ENCODE results near the gene CMTM8. TPM values are rescaled to one million over a fixed set of nuclear protein-coding genes. Genes with fewer than 3 reads are reported as not detected.

Gene CMTM8
- total RNA-seq, 1 experiment from 2014 or later: 9.0 TPM

DNA sequence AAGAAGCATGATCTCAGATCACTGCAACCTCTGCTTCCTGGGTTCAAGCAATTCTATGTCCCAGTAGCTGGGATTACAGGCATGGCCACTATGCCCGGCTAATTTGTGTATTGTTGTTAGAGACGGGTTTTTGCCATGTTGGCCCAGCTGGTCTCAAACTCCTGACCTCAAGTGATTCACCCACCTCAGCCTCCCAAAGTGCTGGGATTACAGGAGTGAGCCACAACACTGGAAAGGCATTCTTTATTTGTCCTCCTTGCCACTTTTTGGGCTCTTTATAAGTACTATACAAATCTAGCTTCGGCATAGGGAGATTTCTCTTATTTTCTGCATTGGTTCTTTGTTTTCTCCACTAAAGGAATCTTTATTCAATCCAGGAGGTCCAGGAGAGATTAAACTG is 18.6 kb downstream of the CMTM8 start:
- POLR2A ChIA-PET: no interaction called here
- Mint-ChIP-seq H3K4me3 (no peak overlapping the region), H3K36me3 (peaks cover 18% of the 10 kb centered on the region), H3K4me1 (no peaks in the 10 kb centered on the region), H3K27me3 (ENCODE audit: low read depth) (no peaks in the 10 kb centered on the region), H3K27ac (no peak overlapping the region), H3K9me3 (peaks cover 30% of the 10 kb centered on the region)
- no peak for DNase-seq (ENCODE audit: low spot score)
- no peak for ATAC-seq
- TF ChIP-seq, protein P1, sequence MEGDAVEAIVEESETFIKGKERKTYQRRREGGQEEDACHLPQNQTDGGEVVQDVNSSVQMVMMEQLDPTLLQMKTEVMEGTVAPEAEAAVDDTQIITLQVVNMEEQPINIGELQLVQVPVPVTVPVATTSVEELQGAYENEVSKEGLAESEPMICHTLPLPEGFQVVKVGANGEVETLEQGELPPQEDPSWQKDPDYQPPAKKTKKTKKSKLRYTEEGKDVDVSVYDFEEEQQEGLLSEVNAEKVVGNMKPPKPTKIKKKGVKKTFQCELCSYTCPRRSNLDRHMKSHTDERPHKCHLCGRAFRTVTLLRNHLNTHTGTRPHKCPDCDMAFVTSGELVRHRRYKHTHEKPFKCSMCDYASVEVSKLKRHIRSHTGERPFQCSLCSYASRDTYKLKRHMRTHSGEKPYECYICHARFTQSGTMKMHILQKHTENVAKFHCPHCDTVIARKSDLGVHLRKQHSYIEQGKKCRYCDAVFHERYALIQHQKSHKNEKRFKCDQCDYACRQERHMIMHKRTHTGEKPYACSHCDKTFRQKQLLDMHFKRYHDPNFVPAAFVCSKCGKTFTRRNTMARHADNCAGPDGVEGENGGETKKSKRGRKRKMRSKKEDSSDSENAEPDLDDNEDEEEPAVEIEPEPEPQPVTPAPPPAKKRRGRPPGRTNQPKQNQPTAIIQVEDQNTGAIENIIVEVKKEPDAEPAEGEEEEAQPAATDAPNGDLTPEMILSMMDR (IDR thresholded peaks at IDR 0.05): no peak
- TF ChIP-seq, protein P2, sequence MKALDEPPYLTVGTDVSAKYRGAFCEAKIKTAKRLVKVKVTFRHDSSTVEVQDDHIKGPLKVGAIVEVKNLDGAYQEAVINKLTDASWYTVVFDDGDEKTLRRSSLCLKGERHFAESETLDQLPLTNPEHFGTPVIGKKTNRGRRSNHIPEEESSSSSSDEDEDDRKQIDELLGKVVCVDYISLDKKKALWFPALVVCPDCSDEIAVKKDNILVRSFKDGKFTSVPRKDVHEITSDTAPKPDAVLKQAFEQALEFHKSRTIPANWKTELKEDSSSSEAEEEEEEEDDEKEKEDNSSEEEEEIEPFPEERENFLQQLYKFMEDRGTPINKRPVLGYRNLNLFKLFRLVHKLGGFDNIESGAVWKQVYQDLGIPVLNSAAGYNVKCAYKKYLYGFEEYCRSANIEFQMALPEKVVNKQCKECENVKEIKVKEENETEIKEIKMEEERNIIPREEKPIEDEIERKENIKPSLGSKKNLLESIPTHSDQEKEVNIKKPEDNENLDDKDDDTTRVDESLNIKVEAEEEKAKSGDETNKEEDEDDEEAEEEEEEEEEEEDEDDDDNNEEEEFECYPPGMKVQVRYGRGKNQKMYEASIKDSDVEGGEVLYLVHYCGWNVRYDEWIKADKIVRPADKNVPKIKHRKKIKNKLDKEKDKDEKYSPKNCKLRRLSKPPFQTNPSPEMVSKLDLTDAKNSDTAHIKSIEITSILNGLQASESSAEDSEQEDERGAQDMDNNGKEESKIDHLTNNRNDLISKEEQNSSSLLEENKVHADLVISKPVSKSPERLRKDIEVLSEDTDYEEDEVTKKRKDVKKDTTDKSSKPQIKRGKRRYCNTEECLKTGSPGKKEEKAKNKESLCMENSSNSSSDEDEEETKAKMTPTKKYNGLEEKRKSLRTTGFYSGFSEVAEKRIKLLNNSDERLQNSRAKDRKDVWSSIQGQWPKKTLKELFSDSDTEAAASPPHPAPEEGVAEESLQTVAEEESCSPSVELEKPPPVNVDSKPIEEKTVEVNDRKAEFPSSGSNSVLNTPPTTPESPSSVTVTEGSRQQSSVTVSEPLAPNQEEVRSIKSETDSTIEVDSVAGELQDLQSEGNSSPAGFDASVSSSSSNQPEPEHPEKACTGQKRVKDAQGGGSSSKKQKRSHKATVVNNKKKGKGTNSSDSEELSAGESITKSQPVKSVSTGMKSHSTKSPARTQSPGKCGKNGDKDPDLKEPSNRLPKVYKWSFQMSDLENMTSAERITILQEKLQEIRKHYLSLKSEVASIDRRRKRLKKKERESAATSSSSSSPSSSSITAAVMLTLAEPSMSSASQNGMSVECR (CRISPR knock-in tag; IDR thresholded peaks at IDR 0.05; ENCODE audit: borderline replicate concordance): no peak
- CTCF ChIA-PET: interaction anchor here (1.6 kb wide), 1 partner anchor 17 kb away, joined by 7 read pairs; no protein-coding TSS in a partner anchor

DNA sequence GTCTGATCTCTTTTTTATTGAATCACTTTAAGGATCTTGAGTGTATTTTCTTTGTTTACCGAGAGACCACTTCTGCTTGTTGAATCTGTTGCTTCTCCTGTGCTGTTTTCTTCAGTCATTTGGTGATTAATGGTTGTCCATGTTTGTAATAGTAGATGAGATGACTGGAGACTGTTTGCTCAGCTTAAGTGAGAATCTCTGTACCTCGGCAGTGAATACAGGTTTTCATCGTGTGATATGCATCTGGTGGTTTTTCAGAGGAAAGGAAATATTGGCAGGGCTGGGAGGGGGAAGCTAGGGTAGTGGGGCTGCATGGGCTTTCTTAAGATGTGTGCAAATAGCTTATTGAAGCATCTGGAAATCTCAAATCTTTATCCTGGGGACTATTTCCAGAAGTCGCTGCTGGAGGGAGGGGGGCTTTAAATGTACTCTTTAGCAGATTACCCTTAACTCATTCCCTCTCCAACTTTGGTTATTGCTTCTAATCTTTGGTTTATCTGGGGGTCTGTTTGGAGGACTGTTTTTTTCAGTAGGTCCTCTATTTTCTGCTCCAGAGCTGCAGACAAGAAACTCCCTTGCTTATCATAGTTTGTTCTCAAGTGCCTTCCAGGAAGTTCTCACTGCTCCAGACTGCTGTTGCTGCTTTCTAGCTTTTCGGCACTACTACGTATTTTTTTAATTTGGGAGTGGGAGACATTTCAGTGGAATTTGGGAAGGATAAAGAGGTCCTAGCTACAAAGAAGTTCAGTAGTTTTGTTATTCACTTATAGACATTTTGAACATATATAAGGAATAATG is 19.4 kb downstream of the CMTM8 start:
- DNase-seq (ENCODE audit: low spot score) (no peak), ATAC-seq (no peak)
- H3K27me3 Mint-ChIP-seq (ENCODE audit: low read depth): no peaks in the 10 kb centered on the region; the same call in 1 of the 2 replicates
- H3K9me3 Mint-ChIP-seq: peaks cover 32% of the 10 kb centered on the region
- no peaks in the 10 kb centered on the region for H3K4me1 Mint-ChIP-seq
- ChIA-PET CTCF (interaction anchor here (1.1 to 1.6 kb wide), 2 partner anchors 18 to 210 kb away, joined by 4 to 7 read pairs; no protein-coding TSS in a partner anchor), POLR2A (no interaction called here)
- H3K27ac Mint-ChIP-seq: no peak overlapping the region
- TF ChIP-seq, protein P3, sequence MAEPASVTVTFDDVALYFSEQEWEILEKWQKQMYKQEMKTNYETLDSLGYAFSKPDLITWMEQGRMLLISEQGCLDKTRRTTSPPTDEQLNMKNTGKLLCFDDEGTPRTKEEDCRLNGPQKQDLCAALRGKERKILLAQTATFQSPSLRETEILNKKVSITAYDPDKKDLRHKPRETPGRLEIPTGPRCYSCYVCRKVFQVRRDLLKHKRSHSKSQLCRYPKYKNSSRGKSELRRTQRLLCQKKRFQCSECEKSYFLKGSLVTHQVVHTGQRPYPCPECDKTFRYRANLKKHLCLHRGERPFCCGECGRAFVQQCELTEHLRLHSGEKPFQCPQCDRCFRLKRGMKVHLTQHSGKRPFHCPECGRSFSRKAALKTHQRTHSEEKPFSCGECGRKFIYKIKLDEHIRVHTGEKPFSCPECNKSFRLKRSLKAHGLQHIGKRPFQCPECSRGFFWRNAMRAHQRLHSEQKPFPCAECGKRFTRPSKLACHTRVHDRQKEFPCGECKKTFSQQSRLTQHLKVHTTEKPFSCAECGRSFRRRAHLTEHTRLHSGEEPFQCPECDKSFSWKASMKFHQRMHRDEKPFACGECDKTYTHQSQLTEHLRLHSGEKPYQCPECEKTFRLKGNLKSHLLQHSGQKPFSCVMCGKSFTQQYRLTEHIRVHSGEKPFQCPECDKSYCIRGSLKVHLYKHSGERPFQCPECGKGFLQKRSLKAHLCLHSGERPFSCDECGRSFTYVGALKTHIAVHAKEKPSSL (CRISPR knock-in tag; conservative IDR thresholded peaks at IDR 0.05): no peak
- TF ChIP-seq, protein P4, sequence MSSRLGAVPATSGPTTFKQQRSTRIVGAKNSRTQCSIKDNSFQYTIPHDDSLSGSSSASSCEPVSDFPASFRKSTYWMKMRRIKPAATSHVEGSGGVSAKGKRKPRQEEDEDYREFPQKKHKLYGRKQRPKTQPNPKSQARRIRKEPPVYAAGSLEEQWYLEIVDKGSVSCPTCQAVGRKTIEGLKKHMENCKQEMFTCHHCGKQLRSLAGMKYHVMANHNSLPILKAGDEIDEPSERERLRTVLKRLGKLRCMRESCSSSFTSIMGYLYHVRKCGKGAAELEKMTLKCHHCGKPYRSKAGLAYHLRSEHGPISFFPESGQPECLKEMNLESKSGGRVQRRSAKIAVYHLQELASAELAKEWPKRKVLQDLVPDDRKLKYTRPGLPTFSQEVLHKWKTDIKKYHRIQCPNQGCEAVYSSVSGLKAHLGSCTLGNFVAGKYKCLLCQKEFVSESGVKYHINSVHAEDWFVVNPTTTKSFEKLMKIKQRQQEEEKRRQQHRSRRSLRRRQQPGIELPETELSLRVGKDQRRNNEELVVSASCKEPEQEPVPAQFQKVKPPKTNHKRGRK (CRISPR knock-in tag; IDR thresholded peaks at IDR 0.05; ENCODE audit: borderline replicate concordance): no peak
- TF ChIP-seq, protein P5, sequence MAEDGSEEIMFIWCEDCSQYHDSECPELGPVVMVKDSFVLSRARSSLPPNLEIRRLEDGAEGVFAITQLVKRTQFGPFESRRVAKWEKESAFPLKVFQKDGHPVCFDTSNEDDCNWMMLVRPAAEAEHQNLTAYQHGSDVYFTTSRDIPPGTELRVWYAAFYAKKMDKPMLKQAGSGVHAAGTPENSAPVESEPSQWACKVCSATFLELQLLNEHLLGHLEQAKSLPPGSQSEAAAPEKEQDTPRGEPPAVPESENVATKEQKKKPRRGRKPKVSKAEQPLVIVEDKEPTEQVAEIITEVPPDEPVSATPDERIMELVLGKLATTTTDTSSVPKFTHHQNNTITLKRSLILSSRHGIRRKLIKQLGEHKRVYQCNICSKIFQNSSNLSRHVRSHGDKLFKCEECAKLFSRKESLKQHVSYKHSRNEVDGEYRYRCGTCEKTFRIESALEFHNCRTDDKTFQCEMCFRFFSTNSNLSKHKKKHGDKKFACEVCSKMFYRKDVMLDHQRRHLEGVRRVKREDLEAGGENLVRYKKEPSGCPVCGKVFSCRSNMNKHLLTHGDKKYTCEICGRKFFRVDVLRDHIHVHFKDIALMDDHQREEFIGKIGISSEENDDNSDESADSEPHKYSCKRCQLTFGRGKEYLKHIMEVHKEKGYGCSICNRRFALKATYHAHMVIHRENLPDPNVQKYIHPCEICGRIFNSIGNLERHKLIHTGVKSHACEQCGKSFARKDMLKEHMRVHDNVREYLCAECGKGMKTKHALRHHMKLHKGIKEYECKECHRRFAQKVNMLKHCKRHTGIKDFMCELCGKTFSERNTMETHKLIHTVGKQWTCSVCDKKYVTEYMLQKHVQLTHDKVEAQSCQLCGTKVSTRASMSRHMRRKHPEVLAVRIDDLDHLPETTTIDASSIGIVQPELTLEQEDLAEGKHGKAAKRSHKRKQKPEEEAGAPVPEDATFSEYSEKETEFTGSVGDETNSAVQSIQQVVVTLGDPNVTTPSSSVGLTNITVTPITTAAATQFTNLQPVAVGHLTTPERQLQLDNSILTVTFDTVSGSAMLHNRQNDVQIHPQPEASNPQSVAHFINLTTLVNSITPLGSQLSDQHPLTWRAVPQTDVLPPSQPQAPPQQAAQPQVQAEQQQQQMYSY (CRISPR knock-in tag; IDR thresholded peaks at IDR 0.05): no peak
- no peak for TF ChIP-seq TEAD1 (CRISPR knock-in tag; IDR thresholded peaks at IDR 0.05)
- TF ChIP-seq ZNF423 (CRISPR knock-in tag; IDR thresholded peaks at IDR 0.05): no peak
- no peak for TF ChIP-seq ZNF396 (CRISPR knock-in tag; IDR thresholded peaks at IDR 0.05; ENCODE audit: borderline replicate concordance)
- TF ChIP-seq, protein P6, sequence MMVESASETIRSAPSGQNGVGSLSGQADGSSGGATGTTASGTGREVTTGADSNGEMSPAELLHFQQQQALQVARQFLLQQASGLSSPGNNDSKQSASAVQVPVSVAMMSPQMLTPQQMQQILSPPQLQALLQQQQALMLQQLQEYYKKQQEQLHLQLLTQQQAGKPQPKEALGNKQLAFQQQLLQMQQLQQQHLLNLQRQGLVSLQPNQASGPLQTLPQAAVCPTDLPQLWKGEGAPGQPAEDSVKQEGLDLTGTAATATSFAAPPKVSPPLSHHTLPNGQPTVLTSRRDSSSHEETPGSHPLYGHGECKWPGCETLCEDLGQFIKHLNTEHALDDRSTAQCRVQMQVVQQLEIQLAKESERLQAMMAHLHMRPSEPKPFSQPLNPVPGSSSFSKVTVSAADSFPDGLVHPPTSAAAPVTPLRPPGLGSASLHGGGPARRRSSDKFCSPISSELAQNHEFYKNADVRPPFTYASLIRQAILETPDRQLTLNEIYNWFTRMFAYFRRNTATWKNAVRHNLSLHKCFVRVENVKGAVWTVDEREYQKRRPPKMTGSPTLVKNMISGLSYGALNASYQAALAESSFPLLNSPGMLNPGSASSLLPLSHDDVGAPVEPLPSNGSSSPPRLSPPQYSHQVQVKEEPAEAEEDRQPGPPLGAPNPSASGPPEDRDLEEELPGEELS (CRISPR knock-in tag; IDR thresholded peaks at IDR 0.05): no peak
- TF ChIP-seq, protein P7, sequence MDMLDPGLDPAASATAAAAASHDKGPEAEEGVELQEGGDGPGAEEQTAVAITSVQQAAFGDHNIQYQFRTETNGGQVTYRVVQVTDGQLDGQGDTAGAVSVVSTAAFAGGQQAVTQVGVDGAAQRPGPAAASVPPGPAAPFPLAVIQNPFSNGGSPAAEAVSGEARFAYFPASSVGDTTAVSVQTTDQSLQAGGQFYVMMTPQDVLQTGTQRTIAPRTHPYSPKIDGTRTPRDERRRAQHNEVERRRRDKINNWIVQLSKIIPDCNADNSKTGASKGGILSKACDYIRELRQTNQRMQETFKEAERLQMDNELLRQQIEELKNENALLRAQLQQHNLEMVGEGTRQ (CRISPR knock-in tag; IDR thresholded peaks at IDR 0.05): no peak
- TF ChIP-seq CREM (CRISPR knock-in tag; IDR thresholded peaks at IDR 0.05): no peak
- no peak for TF ChIP-seq ATF1 (CRISPR knock-in tag; IDR thresholded peaks at IDR 0.05)
- TF ChIP-seq, protein P8, sequence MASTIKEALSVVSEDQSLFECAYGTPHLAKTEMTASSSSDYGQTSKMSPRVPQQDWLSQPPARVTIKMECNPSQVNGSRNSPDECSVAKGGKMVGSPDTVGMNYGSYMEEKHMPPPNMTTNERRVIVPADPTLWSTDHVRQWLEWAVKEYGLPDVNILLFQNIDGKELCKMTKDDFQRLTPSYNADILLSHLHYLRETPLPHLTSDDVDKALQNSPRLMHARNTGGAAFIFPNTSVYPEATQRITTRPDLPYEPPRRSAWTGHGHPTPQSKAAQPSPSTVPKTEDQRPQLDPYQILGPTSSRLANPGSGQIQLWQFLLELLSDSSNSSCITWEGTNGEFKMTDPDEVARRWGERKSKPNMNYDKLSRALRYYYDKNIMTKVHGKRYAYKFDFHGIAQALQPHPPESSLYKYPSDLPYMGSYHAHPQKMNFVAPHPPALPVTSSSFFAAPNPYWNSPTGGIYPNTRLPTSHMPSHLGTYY (CRISPR knock-in tag; IDR thresholded peaks at IDR 0.05): no peak
- H3K4me3 Mint-ChIP-seq: no peak overlapping the region
- H3K36me3 Mint-ChIP-seq: peaks cover 22% of the 10 kb centered on the region
